Measurements from ENCODE around the gene SKA1. TPM values are rescaled to one million over a fixed set of nuclear protein-coding genes. Genes with fewer than 3 reads are reported as not detected.

Gene SKA1
- polyA plus RNA-seq, 1 donor from 2014 or later = 0.97 TPM

GRCh38 chr18:50369672-50370071 lies 5.2 kb upstream of the SKA1 start:
- Histone ChIP-seq H3K4me3 (ENCODE audit: low read length) (no peak overlapping the region), H3K27ac (ENCODE audit: low read length) (no peak overlapping the region), H3K9ac (ENCODE audit: low read length) (no peak overlapping the region), H3K4me2 (ENCODE audit: low read length) (no peak overlapping the region), H3K9me3 (ENCODE audit: low read length) (no peaks in the 10 kb centered on the region), H3K9me2 (ENCODE audit: insufficient read depth, low read length) (no peaks in the 10 kb centered on the region), H3K27me3 (ENCODE audit: insufficient read depth, low read depth, low read length) (no peaks in the 10 kb centered on the region), H3K36me3 (ENCODE audit: insufficient read depth, low read length) (no peaks in the 10 kb centered on the region), H2AFZ (ENCODE audit: low read depth, low read length) (no peak overlapping the region), H4K20me1 (ENCODE audit: insufficient read depth) (no peaks in the 10 kb centered on the region), H3K79me2 (replicated peaks; ENCODE audit: insufficient read depth, low read length) (no peaks in the 10 kb centered on the region), H3F3A (ENCODE audit: insufficient read depth, low read length, poor library complexity, severe bottlenecking) (no peaks in the 10 kb centered on the region)
- TF ChIP-seq, protein P1, sequence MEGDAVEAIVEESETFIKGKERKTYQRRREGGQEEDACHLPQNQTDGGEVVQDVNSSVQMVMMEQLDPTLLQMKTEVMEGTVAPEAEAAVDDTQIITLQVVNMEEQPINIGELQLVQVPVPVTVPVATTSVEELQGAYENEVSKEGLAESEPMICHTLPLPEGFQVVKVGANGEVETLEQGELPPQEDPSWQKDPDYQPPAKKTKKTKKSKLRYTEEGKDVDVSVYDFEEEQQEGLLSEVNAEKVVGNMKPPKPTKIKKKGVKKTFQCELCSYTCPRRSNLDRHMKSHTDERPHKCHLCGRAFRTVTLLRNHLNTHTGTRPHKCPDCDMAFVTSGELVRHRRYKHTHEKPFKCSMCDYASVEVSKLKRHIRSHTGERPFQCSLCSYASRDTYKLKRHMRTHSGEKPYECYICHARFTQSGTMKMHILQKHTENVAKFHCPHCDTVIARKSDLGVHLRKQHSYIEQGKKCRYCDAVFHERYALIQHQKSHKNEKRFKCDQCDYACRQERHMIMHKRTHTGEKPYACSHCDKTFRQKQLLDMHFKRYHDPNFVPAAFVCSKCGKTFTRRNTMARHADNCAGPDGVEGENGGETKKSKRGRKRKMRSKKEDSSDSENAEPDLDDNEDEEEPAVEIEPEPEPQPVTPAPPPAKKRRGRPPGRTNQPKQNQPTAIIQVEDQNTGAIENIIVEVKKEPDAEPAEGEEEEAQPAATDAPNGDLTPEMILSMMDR (IDR thresholded peaks at IDR 0.05; ENCODE audit: poor library complexity, severe bottlenecking) = no peak
- TF ChIP-seq SMC3 (conservative IDR thresholded peaks at IDR 0.05; ENCODE audit: poor library complexity) (no peak), EZH2 (IDR thresholded peaks at IDR 0.05; ENCODE audit: borderline replicate concordance, insufficient read depth, low read length, poor library complexity, severe bottlenecking) (no peak), EP300 (conservative IDR thresholded peaks at IDR 0.05; ENCODE audit: poor library complexity, severe bottlenecking) (no peak), POLR2AphosphoS5 (IDR thresholded peaks at IDR 0.05) (no peak), MXI1 (conservative IDR thresholded peaks at IDR 0.05; ENCODE audit: poor library complexity, severe bottlenecking) (no peak)
- TF ChIP-seq, protein P2, sequence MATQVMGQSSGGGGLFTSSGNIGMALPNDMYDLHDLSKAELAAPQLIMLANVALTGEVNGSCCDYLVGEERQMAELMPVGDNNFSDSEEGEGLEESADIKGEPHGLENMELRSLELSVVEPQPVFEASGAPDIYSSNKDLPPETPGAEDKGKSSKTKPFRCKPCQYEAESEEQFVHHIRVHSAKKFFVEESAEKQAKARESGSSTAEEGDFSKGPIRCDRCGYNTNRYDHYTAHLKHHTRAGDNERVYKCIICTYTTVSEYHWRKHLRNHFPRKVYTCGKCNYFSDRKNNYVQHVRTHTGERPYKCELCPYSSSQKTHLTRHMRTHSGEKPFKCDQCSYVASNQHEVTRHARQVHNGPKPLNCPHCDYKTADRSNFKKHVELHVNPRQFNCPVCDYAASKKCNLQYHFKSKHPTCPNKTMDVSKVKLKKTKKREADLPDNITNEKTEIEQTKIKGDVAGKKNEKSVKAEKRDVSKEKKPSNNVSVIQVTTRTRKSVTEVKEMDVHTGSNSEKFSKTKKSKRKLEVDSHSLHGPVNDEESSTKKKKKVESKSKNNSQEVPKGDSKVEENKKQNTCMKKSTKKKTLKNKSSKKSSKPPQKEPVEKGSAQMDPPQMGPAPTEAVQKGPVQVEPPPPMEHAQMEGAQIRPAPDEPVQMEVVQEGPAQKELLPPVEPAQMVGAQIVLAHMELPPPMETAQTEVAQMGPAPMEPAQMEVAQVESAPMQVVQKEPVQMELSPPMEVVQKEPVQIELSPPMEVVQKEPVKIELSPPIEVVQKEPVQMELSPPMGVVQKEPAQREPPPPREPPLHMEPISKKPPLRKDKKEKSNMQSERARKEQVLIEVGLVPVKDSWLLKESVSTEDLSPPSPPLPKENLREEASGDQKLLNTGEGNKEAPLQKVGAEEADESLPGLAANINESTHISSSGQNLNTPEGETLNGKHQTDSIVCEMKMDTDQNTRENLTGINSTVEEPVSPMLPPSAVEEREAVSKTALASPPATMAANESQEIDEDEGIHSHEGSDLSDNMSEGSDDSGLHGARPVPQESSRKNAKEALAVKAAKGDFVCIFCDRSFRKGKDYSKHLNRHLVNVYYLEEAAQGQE (IDR thresholded peaks at IDR 0.05; ENCODE audit: borderline replicate concordance) = no peak

DNA sequence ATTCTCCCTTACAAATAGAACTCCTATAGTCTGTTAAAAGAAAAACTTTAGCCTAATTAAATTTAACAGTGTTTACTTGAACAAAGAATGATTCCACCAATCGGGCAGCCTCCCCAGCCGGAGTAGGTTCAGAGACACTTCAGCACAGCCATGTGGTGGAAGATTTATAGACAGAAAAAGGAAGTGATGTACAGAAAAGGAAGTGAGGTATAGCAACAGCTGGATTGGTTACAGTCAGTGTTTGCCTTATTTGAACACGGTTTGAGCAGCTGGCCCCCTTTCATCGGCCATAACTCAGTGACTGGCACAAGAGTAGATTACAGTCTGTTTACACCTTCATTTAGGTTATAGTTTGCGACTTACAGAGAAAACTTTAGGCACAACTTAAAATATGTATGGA lies 2.1 kb upstream of the SKA1 start:
- Histone ChIP-seq H3K9me3 (ENCODE audit: low read length) (no peaks in the 10 kb centered on the region), H3K79me2 (replicated peaks; ENCODE audit: insufficient read depth, low read length) (no peaks in the 10 kb centered on the region), H4K20me1 (ENCODE audit: insufficient read depth) (no peaks in the 10 kb centered on the region), H3K27me3 (ENCODE audit: insufficient read depth, low read depth, low read length) (no peaks in the 10 kb centered on the region), H3K9ac (ENCODE audit: low read length) (no peak overlapping the region), H3F3A (ENCODE audit: insufficient read depth, low read length, poor library complexity, severe bottlenecking) (no peaks in the 10 kb centered on the region), H3K4me3 (ENCODE audit: low read length) (no peak overlapping the region), H3K4me2 (ENCODE audit: low read length) (no peak overlapping the region), H3K27ac (ENCODE audit: low read length) (no peak overlapping the region), H3K9me2 (ENCODE audit: insufficient read depth, low read length) (no peaks in the 10 kb centered on the region), H3K36me3 (ENCODE audit: insufficient read depth, low read length) (no peaks in the 10 kb centered on the region), H2AFZ (ENCODE audit: low read depth, low read length) (no peak overlapping the region)
- TF ChIP-seq EZH2 (IDR thresholded peaks at IDR 0.05; ENCODE audit: borderline replicate concordance, insufficient read depth, low read length, poor library complexity, severe bottlenecking) (no peak), TAF1 (IDR thresholded peaks at IDR 0.05; ENCODE audit: low read depth) (no peak), MXI1 (conservative IDR thresholded peaks at IDR 0.05; ENCODE audit: poor library complexity, severe bottlenecking) (no peak), SMC3 (conservative IDR thresholded peaks at IDR 0.05; ENCODE audit: poor library complexity) (no peak), RAD21 (conservative IDR thresholded peaks at IDR 0.05) (no peak), POLR2AphosphoS5 (IDR thresholded peaks at IDR 0.05) (no peak), EP300 (conservative IDR thresholded peaks at IDR 0.05; ENCODE audit: poor library complexity, severe bottlenecking) (no peak)
- TF ChIP-seq, protein P1 (IDR thresholded peaks at IDR 0.05; ENCODE audit: poor library complexity, severe bottlenecking) = no peak
- TF ChIP-seq, protein P2 (IDR thresholded peaks at IDR 0.05; ENCODE audit: borderline replicate concordance) = no peak

Data from neural cell (in vitro differentiated cells).